ENCODE data around the gene KRT12.

- TF ChIP-seq ZNF384 (IDR thresholded peaks at IDR 0.05; ENCODE audit: low read depth, low read length) (no peak), RERE (CRISPR knock-in tag; IDR thresholded peaks at IDR 0.05; ENCODE audit: borderline replicate concordance) (no peak), PYGO2 (tag; IDR thresholded peaks at IDR 0.05) (no peak), FOXJ3 (CRISPR knock-in tag; IDR thresholded peaks at IDR 0.05) (no peak), TCF7 (IDR thresholded peaks at IDR 0.05; ENCODE audit: borderline replicate concordance) (peak; percentile 100), HDAC2 (IDR thresholded peaks at IDR 0.05) (peak; percentile 98), ZNF436 (CRISPR knock-in tag; IDR thresholded peaks at IDR 0.05) (no peak), ZNF184 (CRISPR knock-in tag; IDR thresholded peaks at IDR 0.05) (no peak), ARID2 (IDR thresholded peaks at IDR 0.05) (no peak), KLF16 (IDR thresholded peaks at IDR 0.05) (peak; percentile 90), ZNF316 (IDR thresholded peaks at IDR 0.05) (peak; percentile 97), ZKSCAN8 (CRISPR knock-in tag; IDR thresholded peaks at IDR 0.05) (peak; percentile 74; the same call in 1 of the 2 replicates), UBTF (IDR thresholded peaks at IDR 0.05; ENCODE audit: borderline replicate concordance in 1 of 2, low read depth in 2 of 2, low read length in 2 of 2) (0 out of 4 replicates have a peak, but pooled peaks of 1 of the 2 experiments have one; percentile 63)
Observed at GRCh38 chr17:40827746-40828453, 39.1 kb downstream of the KRT12 start.
